HFFc6 (cell line): ENCODE measurements around the gene HADHA. TPM values are rescaled to one million over a fixed set of nuclear protein-coding genes. Genes with fewer than 3 reads are reported as not detected.

Source experiments
- DNase-seq: peaks from one replicate; pipeline ENCODE4 v3.0.0-alpha.2; 2018
- H3K27ac Mint-ChIP-seq: 2 replicates; pipeline ENCODE4 v1.8.0; 2020; ENCODE audit warnings: mild to moderate bottlenecking, mixed read lengths
- H3K27me3 Mint-ChIP-seq: 2 replicates; pipeline ENCODE4 v1.8.0; 2021; ENCODE audit warnings: mild to moderate bottlenecking, moderate library complexity, mixed read lengths; ENCODE audit not compliant: insufficient read depth
- H3K36me3 Mint-ChIP-seq: 2 replicates; pipeline ENCODE4 v1.8.0; 2021; ENCODE audit warnings: low read depth, mixed read lengths
- H3K4me1 Mint-ChIP-seq: 2 replicates; pipeline ENCODE4 v1.8.0; 2020; ENCODE audit warnings: low read depth, mixed read lengths
- H3K4me3 Mint-ChIP-seq: 2 replicates; pipeline ENCODE4 v1.8.0; 2020; ENCODE audit warnings: mild to moderate bottlenecking, moderate library complexity, mixed read lengths
- H3K9me3 Mint-ChIP-seq: 2 replicates; pipeline ENCODE4 v1.8.0; 2020; ENCODE audit warnings: mild to moderate bottlenecking, mixed read lengths
- long read RNA-seq: library from polyadenylated mRNA; unstranded; transcript quantifications from one replicate; pipeline ENCODE4 v2.0.0, GENCODE V29; 2019
- total RNA-seq, 6 experiments: library from RNA; stranded (reverse); fragmentation: NEBNext Ultra II Directional; extraction: Animal tissue kit (Norgen Biotek cat#: 25700); gene quantifications; 2 replicates in 1 of 6; 3 replicates in 5 of 6; pipeline ENCODE4 v1.2.3, GENCODE V29; 2021
- TF ChIP-seq, protein P1 (sequence below): fragments of 200-600 bp; sonication (generic); IDR thresholded peaks from 2 replicates; pipeline ENCODE4 v1.5.0; 2021; ENCODE audit warnings: antibody characterized with exemption, mild to moderate bottlenecking

Gene HADHA
- total RNA-seq: 100 to 1,000 TPM; 127 to 138 (median 133) TPM
- long read RNA-seq, transcript HADHA-201 (20 exons, 3,037 nt): major isoform, 150 of 200 reads
- long read RNA-seq, partial matches to known transcripts: 45 of 200 reads
- long read RNA-seq, other reads (novel, unspliced or antisense): 3 of 200 reads

DNA sequence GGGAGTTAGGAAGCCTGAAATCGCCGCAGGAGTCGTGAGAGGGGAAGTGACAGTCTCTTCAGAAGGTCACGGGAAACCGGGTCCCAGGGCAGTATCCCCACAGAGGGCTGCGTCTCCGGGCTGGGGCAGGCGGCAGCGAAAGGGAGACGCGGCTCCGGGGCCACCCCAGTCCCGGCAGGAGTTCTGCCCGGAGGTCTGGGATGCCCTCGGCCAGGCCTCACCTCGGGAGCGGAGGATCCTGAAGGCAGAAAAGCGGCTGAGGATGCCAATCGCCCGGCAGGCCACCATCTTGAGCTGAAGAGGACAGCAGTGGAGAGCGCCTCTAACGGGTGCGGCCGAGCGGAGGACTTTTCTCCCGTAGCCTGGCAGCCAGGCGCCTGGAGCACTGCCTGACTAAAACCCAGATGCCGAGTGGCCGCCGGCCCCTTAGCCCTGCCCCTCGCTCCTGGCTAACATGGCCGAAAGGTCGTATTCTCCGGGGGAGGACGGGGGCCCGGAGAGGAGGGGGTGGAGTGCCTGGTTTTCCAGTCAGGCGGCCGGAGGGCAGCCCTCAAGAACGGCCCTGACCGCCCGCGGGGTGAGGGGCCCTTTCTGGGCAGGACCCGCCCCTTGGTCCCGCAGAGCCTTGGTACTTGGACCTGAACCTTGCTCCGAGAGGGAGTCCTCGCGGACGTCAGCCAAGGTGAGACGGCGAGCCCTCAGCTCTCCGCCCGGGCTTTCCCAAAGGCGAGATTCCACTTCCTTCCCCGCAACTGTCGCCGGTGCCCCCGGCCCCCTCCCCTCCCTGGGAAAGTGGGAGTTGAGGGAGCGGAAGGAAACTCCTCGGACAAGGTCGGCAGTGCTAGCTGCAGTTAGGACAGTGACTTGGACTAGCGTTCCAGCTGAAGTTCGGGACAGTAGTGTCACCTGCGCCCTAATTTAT lies at the start of gene HADHA, which contains the start of gene HADHB:
TSS of gene HADHA (minus strand) at position 324 of the 922 bp plus-strand sequence. CDS start at position 288, 36 bp downstream.
TSS of gene HADHB (plus strand) at position 631 of the 922 bp plus-strand sequence. CDS start 9,316 bp downstream, outside the sequence.
- no peaks in the 10 kb centered on the region for H3K27me3 Mint-ChIP-seq
- peaks cover 52% of the 10 kb centered on the region for H3K4me1 Mint-ChIP-seq
- H3K27ac Mint-ChIP-seq: peak within 1 kb of the TSS; percentile 99
- no peaks in the 10 kb centered on the region for H3K36me3 Mint-ChIP-seq
- H3K4me3 Mint-ChIP-seq: peak within 1 kb of the TSS; percentile 99
- DNase-seq: peak; percentile 91
- TF ChIP-seq, protein P1, sequence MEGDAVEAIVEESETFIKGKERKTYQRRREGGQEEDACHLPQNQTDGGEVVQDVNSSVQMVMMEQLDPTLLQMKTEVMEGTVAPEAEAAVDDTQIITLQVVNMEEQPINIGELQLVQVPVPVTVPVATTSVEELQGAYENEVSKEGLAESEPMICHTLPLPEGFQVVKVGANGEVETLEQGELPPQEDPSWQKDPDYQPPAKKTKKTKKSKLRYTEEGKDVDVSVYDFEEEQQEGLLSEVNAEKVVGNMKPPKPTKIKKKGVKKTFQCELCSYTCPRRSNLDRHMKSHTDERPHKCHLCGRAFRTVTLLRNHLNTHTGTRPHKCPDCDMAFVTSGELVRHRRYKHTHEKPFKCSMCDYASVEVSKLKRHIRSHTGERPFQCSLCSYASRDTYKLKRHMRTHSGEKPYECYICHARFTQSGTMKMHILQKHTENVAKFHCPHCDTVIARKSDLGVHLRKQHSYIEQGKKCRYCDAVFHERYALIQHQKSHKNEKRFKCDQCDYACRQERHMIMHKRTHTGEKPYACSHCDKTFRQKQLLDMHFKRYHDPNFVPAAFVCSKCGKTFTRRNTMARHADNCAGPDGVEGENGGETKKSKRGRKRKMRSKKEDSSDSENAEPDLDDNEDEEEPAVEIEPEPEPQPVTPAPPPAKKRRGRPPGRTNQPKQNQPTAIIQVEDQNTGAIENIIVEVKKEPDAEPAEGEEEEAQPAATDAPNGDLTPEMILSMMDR: peak; percentile 30
- H3K9me3 Mint-ChIP-seq: no peaks in the 10 kb centered on the region

DNA sequence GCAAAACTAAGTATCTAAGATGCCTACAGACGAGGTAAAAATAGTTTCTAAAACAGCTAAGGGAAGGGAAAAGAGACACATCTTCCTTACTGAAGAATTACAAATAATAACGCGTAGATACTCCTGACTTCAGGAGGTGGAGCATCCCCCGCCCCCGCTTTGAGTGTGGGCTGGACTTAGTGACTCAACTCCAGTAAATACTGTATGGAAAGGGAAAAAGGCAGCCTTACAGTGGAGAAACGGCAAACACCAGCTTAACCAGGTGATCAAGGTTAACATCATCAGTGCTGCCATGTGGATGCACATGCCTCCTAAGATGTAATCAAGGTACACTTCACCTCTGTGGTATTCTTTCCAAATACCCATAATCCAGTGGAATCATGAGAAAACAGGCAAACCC lies 48.2 kb upstream of the HADHA start:
- H3K9me3 Mint-ChIP-seq: no peaks in the 10 kb centered on the region
- no peak overlapping the region for H3K27ac Mint-ChIP-seq
- TF ChIP-seq, protein P1: no peak
- DNase-seq: no peak
- no peak overlapping the region for H3K4me3 Mint-ChIP-seq
- no peaks in the 10 kb centered on the region for H3K4me1 Mint-ChIP-seq
- no peaks in the 10 kb centered on the region for H3K36me3 Mint-ChIP-seq
- H3K27me3 Mint-ChIP-seq: no peaks in the 10 kb centered on the region; the same call in 1 of the 2 replicates

DNA sequence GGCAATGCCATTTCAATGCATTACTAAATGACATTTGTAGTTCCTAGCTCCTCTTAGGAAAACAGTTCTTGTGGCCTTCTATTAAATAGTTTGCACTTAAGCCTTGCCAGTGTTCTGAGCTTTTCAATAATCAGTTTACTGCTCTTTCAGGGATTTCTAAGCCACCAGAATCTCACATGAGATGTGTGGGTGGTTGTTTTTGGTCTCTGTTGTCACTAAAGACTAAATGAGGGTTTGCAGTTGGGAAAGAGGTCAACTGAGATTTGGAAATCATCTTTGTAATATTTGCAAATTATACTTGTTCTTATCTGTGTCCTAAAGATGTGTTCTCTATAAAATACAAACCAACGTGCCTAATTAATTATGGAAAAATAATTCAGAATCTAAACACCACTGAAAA lies 45.6 kb upstream of the HADHA start:
- no peak overlapping the region for H3K27ac Mint-ChIP-seq
- no peaks in the 10 kb centered on the region for H3K4me1 Mint-ChIP-seq
- H3K4me3 Mint-ChIP-seq: no peak overlapping the region
- H3K9me3 Mint-ChIP-seq: no peaks in the 10 kb centered on the region
- H3K27me3 Mint-ChIP-seq: no peaks in the 10 kb centered on the region
- DNase-seq: no peak
- TF ChIP-seq, protein P1: no peak
- H3K36me3 Mint-ChIP-seq: peaks cover 4% of the 10 kb centered on the region

DNA sequence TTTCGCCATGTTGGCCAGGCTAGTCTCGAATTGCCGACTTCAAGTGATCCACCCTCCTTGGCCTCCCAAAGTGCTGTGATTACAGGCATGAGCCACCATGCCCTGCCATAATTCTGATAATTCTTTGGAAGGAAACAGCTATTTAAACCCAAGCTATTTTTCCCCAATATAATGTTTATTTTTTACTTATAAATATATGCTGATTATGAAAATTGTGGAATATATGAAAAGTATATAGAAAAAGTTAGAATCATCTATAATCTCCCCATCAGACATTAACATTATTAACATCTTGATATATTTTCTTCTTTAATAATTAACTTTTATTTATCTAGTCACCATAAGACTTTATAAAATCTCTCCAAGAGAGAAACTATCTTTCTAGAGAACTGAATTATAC lies 41.5 kb upstream of the HADHA start:
- Mint-ChIP-seq H3K36me3 (peaks cover 22% of the 10 kb centered on the region), H3K27me3 (no peaks in the 10 kb centered on the region; the same call in 1 of the 2 replicates), H3K27ac (no peak overlapping the region), H3K4me3 (no peak overlapping the region), H3K4me1 (peaks cover 11% of the 10 kb centered on the region), H3K9me3 (no peaks in the 10 kb centered on the region)
- DNase-seq: no peak
- TF ChIP-seq, protein P1: no peak

DNA sequence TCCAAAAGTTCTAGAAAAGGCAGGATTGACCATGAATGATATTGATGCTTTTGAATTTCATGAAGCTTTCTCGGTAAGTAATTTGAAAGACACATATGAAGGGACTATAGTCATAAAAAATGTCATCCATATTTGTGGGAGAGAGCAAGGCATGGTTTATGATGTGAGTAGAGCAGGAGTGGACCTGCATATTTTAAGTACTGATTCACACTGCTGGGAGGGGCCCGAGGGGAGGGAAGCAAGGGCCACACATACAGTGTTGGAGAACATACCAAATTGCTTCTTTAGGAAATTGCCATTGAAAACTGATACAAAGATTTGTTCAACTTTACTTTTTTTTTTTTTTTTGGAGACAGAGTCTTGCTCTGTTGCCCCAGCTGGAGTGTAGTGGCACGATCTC lies 39.7 kb upstream of the HADHA start:
- DNase-seq: peak; percentile 42
- TF ChIP-seq, protein P1: no peak
- H3K9me3 Mint-ChIP-seq: no peaks in the 10 kb centered on the region
- H3K36me3 Mint-ChIP-seq: peaks cover 25% of the 10 kb centered on the region
- H3K4me1 Mint-ChIP-seq: peaks cover 11% of the 10 kb centered on the region
- H3K27me3 Mint-ChIP-seq: no peaks in the 10 kb centered on the region; the same call in 1 of the 2 replicates
- 0 out of 2 replicates have a peak overlapping the region, but pooled peaks have one; percentile 27 for H3K4me3 Mint-ChIP-seq
- H3K27ac Mint-ChIP-seq: peak overlapping the region; percentile 50; the same call in 1 of the 2 replicates
